H1 (cell line): ENCODE measurements around the gene TMA7. TPM values are rescaled to one million over a fixed set of nuclear protein-coding genes. Genes with fewer than 3 reads are reported as not detected.

Experiments used
- CTCF ChIA-PET: fragments of 300-600 bp; sonication (Branson Sonifier 250); formaldehyde crosslinking; loops from one replicate; lab custom pipeline; 2021; ENCODE audit not compliant: partially characterized antibody; lab: Charles Lee
- POLR2A ChIA-PET: fragments of 300-600 bp; sonication (Branson Sonifier 250); formaldehyde crosslinking; loops from one replicate; lab custom pipeline; 2021; ENCODE audit warnings: inconsistent platforms; ENCODE audit not compliant: partially characterized antibody; lab: Charles Lee
- DNase-seq, 2 experiments: peaks; one replicate each; pipeline versions ENCODE4 v3.0.0 to v3.0.0-alpha.2; 2010 to 2022; ENCODE audit warnings: low spot score in 2 of 2, low read depth in 1 of 2, mixed read lengths in 1 of 2
- FAIRE-seq: peaks from 2 replicates; lab custom pipeline; 2011; peaks lifted over from hg19 to GRCh38; lab: Jason Lieb, UNC
- H2AFZ ChIP-seq: 2 replicates; pipeline ENCODE4 v1.8.1; 2012; ENCODE audit warnings: low read length, inconsistent platforms
- H2AK5ac ChIP-seq: 2 replicates; pipeline ENCODE4 v1.6.1; 2013; ENCODE audit warnings: low read depth, low read length
- H2BK120ac ChIP-seq: replicated peaks from 2 replicates; pipeline ENCODE3; 2013; ENCODE audit warnings: low read depth, low read length, inconsistent platforms
- H2BK12ac ChIP-seq: 2 replicates; pipeline ENCODE4 v1.6.1; 2013; ENCODE audit warnings: low read depth, low read length
- H2BK15ac ChIP-seq: 2 replicates; pipeline ENCODE4 v1.6.1; 2013; ENCODE audit warnings: low read length
- H2BK20ac ChIP-seq: 2 replicates; pipeline ENCODE4 v1.6.1; 2013; ENCODE audit warnings: low read length
- H2BK5ac ChIP-seq: 2 replicates; pipeline ENCODE4 v1.6.1; 2013; ENCODE audit warnings: low read depth, low read length
- H3K14ac ChIP-seq: 2 replicates; pipeline ENCODE4 v1.6.1; 2013; ENCODE audit warnings: inconsistent platforms; ENCODE audit not compliant: insufficient read length
- H3K18ac ChIP-seq: 2 replicates; pipeline ENCODE4 v1.6.1; 2013; ENCODE audit warnings: low read length; ENCODE audit errors: extremely low read depth
- H3K23ac ChIP-seq: 2 replicates; pipeline ENCODE4 v1.6.1; 2013; ENCODE audit warnings: inconsistent platforms; ENCODE audit not compliant: insufficient read length
- H3K23me2 ChIP-seq: 2 replicates; pipeline ENCODE4 v1.6.1; 2013; ENCODE audit warnings: low read depth, low read length
- H3K27ac ChIP-seq: 2 replicates; pipeline ENCODE4 v1.6.1; 2011; ENCODE audit warnings: low read depth, low read length, inconsistent platforms
- H3K27me3 ChIP-seq, 4 experiments: replicated peaks in 1 of 4; 1 replicate in 1 of 4; 2 replicates in 3 of 4; pipeline versions ENCODE4 v1.6.1 to v1.8.1; 2011 to 2013; ENCODE audit warnings: low read length in 3 of 4, mild to moderate bottlenecking in 3 of 4, inconsistent platforms in 2 of 4, mixed read lengths in 2 of 4, moderate library complexity in 1 of 4; ENCODE audit not compliant: control insufficient read depth in 3 of 4, insufficient read depth in 3 of 4; ENCODE audit errors: extremely low read depth in 1 of 4
- H3K36me3 ChIP-seq, 4 experiments: 2 replicates each; pipeline versions ENCODE4 v1.6.1 to v1.8.1; 2011 to 2013; ENCODE audit warnings: mild to moderate bottlenecking in 4 of 4, low read length in 3 of 4, moderate library complexity in 2 of 4, control low read depth in 1 of 4, inconsistent platforms in 1 of 4; ENCODE audit not compliant: insufficient read depth in 4 of 4, control insufficient read depth in 2 of 4
- H3K4ac ChIP-seq: replicated peaks from 2 replicates; pipeline ENCODE3; 2013; ENCODE audit warnings: low read length, low read depth, mixed read lengths, inconsistent platforms; ENCODE audit not compliant: insufficient read length
- H3K4me1 ChIP-seq, 4 experiments: replicated peaks in 1 of 4; 1 replicate in 1 of 4; 2 replicates in 3 of 4; pipeline versions ENCODE4 v1.6.1 to v1.8.1; 2011 to 2013; ENCODE audit warnings: low read length in 3 of 4, inconsistent platforms in 2 of 4, mixed read lengths in 1 of 4; ENCODE audit not compliant: insufficient read depth in 4 of 4, control insufficient read depth in 3 of 4
- H3K4me2 ChIP-seq, 2 experiments: 2 replicates each; pipeline versions ENCODE4 v1.6.1 to v1.8.1; 2011 to 2013; ENCODE audit warnings: low read depth in 2 of 2, low read length in 2 of 2, control low read depth in 1 of 2, inconsistent platforms in 1 of 2, mild to moderate bottlenecking in 1 of 2; ENCODE audit not compliant: insufficient read depth in 1 of 2
- H3K4me3 ChIP-seq, 4 experiments: fragments of 200-600, 300-600 bp in 1 of 4; sonication (generic), shearing (Covaris generic), sonication (Bioruptor Twin) in 1 of 4; 2 replicates each; pipeline versions ENCODE4 v1.5.1 to v1.8.1; 2011 to 2016; ENCODE audit warnings: low read length in 4 of 4, low read depth in 3 of 4, control low read depth in 2 of 4, inconsistent platforms in 2 of 4, mild to moderate bottlenecking in 2 of 4, mixed read lengths in 1 of 4, moderate library complexity in 1 of 4; ENCODE audit not compliant: insufficient read depth in 2 of 4; ENCODE audit errors: extremely low read depth in 1 of 4
- H3K56ac ChIP-seq: replicated peaks from 2 replicates; pipeline ENCODE3; 2013; ENCODE audit warnings: low read depth, mild to moderate bottlenecking, mixed read lengths, low read length, inconsistent platforms; ENCODE audit not compliant: insufficient read length
- H3K79me1 ChIP-seq: 2 replicates; pipeline ENCODE4 v1.6.1; 2013; ENCODE audit warnings: low read depth, low read length, control low read depth
- H3K79me2 ChIP-seq, 2 experiments: 2 replicates each; pipeline versions ENCODE4 v1.6.1 to v1.8.1; 2012 to 2013; ENCODE audit warnings: low read length in 2 of 2, mild to moderate bottlenecking in 2 of 2, inconsistent platforms in 1 of 2; ENCODE audit not compliant: insufficient read depth in 2 of 2, control insufficient read depth in 1 of 2
- H3K9ac ChIP-seq, 4 experiments: replicated peaks in 1 of 4; 1 replicate in 1 of 4; 2 replicates in 3 of 4; pipeline versions ENCODE4 v1.6.1 to v1.8.1; 2011 to 2013; ENCODE audit warnings: low read depth in 3 of 4, low read length in 3 of 4, control low read depth in 2 of 4, mild to moderate bottlenecking in 2 of 4, moderate library complexity in 2 of 4, inconsistent platforms in 1 of 4; ENCODE audit errors: extremely low read depth in 1 of 4
- H3K9me3 ChIP-seq, 2 experiments: 2 replicates each; pipeline versions ENCODE4 v1.6.1 to v1.8.1; 2012 to 2013; ENCODE audit warnings: mild to moderate bottlenecking in 2 of 2, moderate library complexity in 2 of 2, control low read depth in 1 of 2, inconsistent platforms in 1 of 2, low read depth in 1 of 2, low read length in 1 of 2, mixed read lengths in 1 of 2; ENCODE audit not compliant: insufficient read depth in 2 of 2
- H4K20me1 ChIP-seq, 2 experiments: replicated peaks in 1 of 2; 2 replicates each; pipeline versions ENCODE3 to v1.8.1; 2011 to 2013; ENCODE audit warnings: inconsistent platforms in 2 of 2, low read length in 2 of 2, mild to moderate bottlenecking in 1 of 2; ENCODE audit not compliant: insufficient read depth in 2 of 2, control insufficient read depth in 1 of 2
- H4K5ac ChIP-seq: 2 replicates; pipeline ENCODE4 v1.6.1; 2013; ENCODE audit warnings: low read length, low read depth, mixed read lengths, inconsistent platforms; ENCODE audit not compliant: insufficient read length
- H4K8ac ChIP-seq: 2 replicates; pipeline ENCODE4 v1.8.0; 2013; ENCODE audit warnings: mild to moderate bottlenecking, moderate library complexity, low read length, inconsistent platforms; ENCODE audit not compliant: insufficient read depth; ENCODE audit errors: extremely low read depth
- H4K91ac ChIP-seq: replicated peaks from 2 replicates; pipeline ENCODE3; 2013; ENCODE audit warnings: low read length, mixed read lengths, inconsistent platforms; ENCODE audit not compliant: insufficient read length
- FOSL1 ChIP-seq: IDR thresholded peaks from 2 replicates; pipeline ENCODE4 v1.6.1; 2011; ENCODE audit warnings: mild to moderate bottlenecking, low read depth, low read length, moderate library complexity; ENCODE audit not compliant: insufficient read depth
- GTF2F1 ChIP-seq: IDR thresholded peaks from 2 replicates; pipeline ENCODE4 v1.6.1; 2012; ENCODE audit warnings: low read depth, low read length, improper control_type of control experiment, borderline replicate concordance
- HDAC6 ChIP-seq: IDR thresholded peaks from one replicate; pipeline ENCODE4 v1.7.1; 2012; ENCODE audit warnings: low read depth, mild to moderate bottlenecking, inconsistent platforms, low read length, moderate library complexity
- JUN ChIP-seq: IDR thresholded peaks from 2 replicates; pipeline ENCODE4 v1.6.1; 2011; ENCODE audit warnings: low read depth, mild to moderate bottlenecking, improper control_type of control experiment, low read length
- MAFK ChIP-seq: IDR thresholded peaks from 2 replicates; pipeline ENCODE4 v1.6.1; 2012; ENCODE audit warnings: low read depth, mild to moderate bottlenecking, improper control_type of control experiment, low read length
- POLR2AphosphoS5 ChIP-seq: IDR thresholded peaks from 2 replicates; pipeline ENCODE4 v1.6.1; 2011; ENCODE audit warnings: low read depth, low read length
- POU5F1 ChIP-seq: IDR thresholded peaks from 2 replicates; pipeline ENCODE4 v1.6.1; 2011; ENCODE audit warnings: low read depth, mild to moderate bottlenecking, low read length, moderate library complexity
- SIN3A ChIP-seq, 2 experiments: IDR thresholded peaks in 1 of 2; conservative IDR thresholded peaks in 1 of 2; 2 replicates each; pipeline ENCODE4 v1.6.1; 2011 to 2012; ENCODE audit warnings: low read length in 2 of 2, improper control_type of control experiment in 1 of 2, low read depth in 1 of 2, mild to moderate bottlenecking in 1 of 2
- SIRT6 ChIP-seq: IDR thresholded peaks from one replicate; pipeline ENCODE4 v1.7.1; 2012; ENCODE audit warnings: low read length, inconsistent platforms
- SIX5 ChIP-seq: IDR thresholded peaks from 2 replicates; pipeline ENCODE4 v1.6.1; 2011; ENCODE audit warnings: mild to moderate bottlenecking, low read depth, low read length
- SUZ12 ChIP-seq: fragments of 200-600 bp; sonication (generic); IDR thresholded peaks from 2 replicates; pipeline ENCODE4 v1.6.1; 2012; ENCODE audit warnings: mild to moderate bottlenecking, inconsistent platforms, low read length, moderate library complexity, mixed read lengths
- TBP ChIP-seq: IDR thresholded peaks from 2 replicates; pipeline ENCODE4 v1.6.1; 2011; ENCODE audit warnings: low read depth, low read length, improper control_type of control experiment
- TEAD4 ChIP-seq: IDR thresholded peaks from 2 replicates; pipeline ENCODE4 v1.6.1; 2012; ENCODE audit warnings: low read depth, low read length, inconsistent platforms, mixed read lengths
- WGBS, 2 experiments: shearing (Covaris generic) in 1 of 2; methylation state at CpG; one replicate each; pipeline versions ENCODE4 v1.1.6 to v1.1.7; 2013 to 2015; ENCODE audit warnings: low lambda C conversion rate in 2 of 2, mixed read lengths in 2 of 2, inconsistent platforms in 1 of 2, low coverage in 1 of 2, missing lambda C conversion rate in 1 of 2; ENCODE audit not compliant: insufficient replicate concordance in 2 of 2, insufficient coverage in 1 of 2, insufficient read length in 1 of 2; ENCODE audit errors: extremely low coverage in 1 of 2, missing lambda C conversion rate in 1 of 2; 5-methylcytosine and 5-hydroxymethylcytosine counted together
- polyA plus RNA-seq, 7 experiments: library from polyadenylated mRNA; depleted of rRNA in 3 of 7; stranded (reverse) in 5 of 7; unstranded in 2 of 7; fragments of >200 nt in 5 of 7; fragments of 200-250 nt in 2 of 7; gene quantifications; 1 replicate in 5 of 7; 2 replicates in 1 of 7; 4 replicates in 1 of 7; pipeline versions ENCODE4 v1.2.1 to v1.2.3, GENCODE V29; 2011 to 2013; ENCODE audit warnings: missing spikeins in 2 of 7, mixed read lengths in 2 of 7
- total RNA-seq: library from RNA; stranded (reverse); fragmentation: NEBNext Ultra II Directional; extraction: Animal tissue kit (Norgen Biotek cat#: 25700); gene quantifications from 2 replicates; pipeline ENCODE4 v1.2.1, GENCODE V29; 2021

The TMA7 gene
- total and polyA plus RNA-seq, 2 of the 8 experiments (the other 6 are each of a cell fraction or from before 2014, with no cell fraction given): 138 to 305 TPM

- Histone ChIP-seq H2BK12ac (no peak overlapping the region), H3K4me2 (no peak overlapping the region), H4K5ac (no peak overlapping the region), H3K23me2 (no peaks in the 10 kb centered on the region), H3K14ac (no peak overlapping the region), H3K27me3 (no peaks in the 10 kb centered on the region), H2BK120ac (no peak overlapping the region), H2AFZ (no peak overlapping the region), H3K79me1 (peaks cover 17% of the 10 kb centered on the region), H4K20me1 (peaks cover 26 to 52% of the 10 kb centered on the region in 2 experiments), H3K79me2 (peaks cover 2 to 27% of the 10 kb centered on the region in 2 experiments; a peak in 3 of 4 replicates), H2BK20ac (no peak overlapping the region), H4K91ac (no peak overlapping the region), H2AK5ac (no peak overlapping the region), H3K4me1 (peaks cover 0 to 8% (median 0%) of the 10 kb centered on the region in 4 experiments; a peak in 3 of 7 replicates), H4K8ac (peak overlapping the region; percentile 79; the same call in 1 of the 2 replicates), H3K36me3 (peaks cover 43 to 61% (median 49%) of the 10 kb centered on the region in 4 experiments), H3K9me3 (no peaks in the 10 kb centered on the region), H3K27ac (no peak overlapping the region), H2BK5ac (no peak overlapping the region), H3K56ac (no peak overlapping the region), H2BK15ac (no peak overlapping the region), H3K23ac (no peak overlapping the region), H3K9ac (no peak overlapping the region), H3K4ac (no peak overlapping the region), H3K4me3 (no peak overlapping the region), H3K18ac (no peak overlapping the region)
- TF ChIP-seq SIRT6 (no peak), SIX5 (no peak), GTF2F1 (no peak), MAFK (no peak), TBP (no peak), SUZ12 (no peak), SIN3A (conservative IDR thresholded peaks at IDR 0.05 in 1 of 2, IDR thresholded peaks at IDR 0.05 in 1 of 2; ENCODE audit: low read depth in 1 of 2, low read length in 2 of 2) (no peak), POU5F1 (no peak), POLR2AphosphoS5 (no peak; the same call in 1 of the 2 replicates), HDAC6 (no peak), JUN (no peak), TEAD4 (no peak), FOSL1 (no peak)
- WGBS, 2 experiments: 100% methylated on average over 9 of the region's 17 CpGs; no CpG with 5 or more reads in 1 of the 2 experiments
- ChIA-PET POLR2A (interaction anchor here (1.3 to 31.5 kb wide), 6 partner anchors 8 to 26 kb away, joined by 3 to 650 read pairs (median 16); partner anchors contain the start of genes CCDC51, PLXNB1 and TMA7), CTCF (interaction anchor here (0.7 to 6.9 kb wide), 7 partner anchors 11 to 148 kb away, joined by 3 to 95 read pairs (median 18); no protein-coding TSS in a partner anchor)
- no peak for FAIRE-seq
- DNase-seq: no peak
Measured at GRCh38 chr3:48419597-48419996, 20.5 kb upstream of the TMA7 start.
